ENCODE measurements around the gene ITSN1.
A peak's percentile ranks its signal among the peaks of the same experiment; 100 is the strongest.

ITSN1 gene

GRCh38 chr21:33801424-33802405, 159.4 kb downstream of the ITSN1 start:
- DNase-seq (ENCODE audit: insufficient read length, low spot score) = peak; percentile 77
- peak; percentile 70 for FAIRE-seq

- DNase-seq (ENCODE audit: insufficient read length, low spot score) (no peak), FAIRE-seq (no peak)
Observed at GRCh38 chr21:33802481-33802880, 160.2 kb downstream of the ITSN1 start.

DNA sequence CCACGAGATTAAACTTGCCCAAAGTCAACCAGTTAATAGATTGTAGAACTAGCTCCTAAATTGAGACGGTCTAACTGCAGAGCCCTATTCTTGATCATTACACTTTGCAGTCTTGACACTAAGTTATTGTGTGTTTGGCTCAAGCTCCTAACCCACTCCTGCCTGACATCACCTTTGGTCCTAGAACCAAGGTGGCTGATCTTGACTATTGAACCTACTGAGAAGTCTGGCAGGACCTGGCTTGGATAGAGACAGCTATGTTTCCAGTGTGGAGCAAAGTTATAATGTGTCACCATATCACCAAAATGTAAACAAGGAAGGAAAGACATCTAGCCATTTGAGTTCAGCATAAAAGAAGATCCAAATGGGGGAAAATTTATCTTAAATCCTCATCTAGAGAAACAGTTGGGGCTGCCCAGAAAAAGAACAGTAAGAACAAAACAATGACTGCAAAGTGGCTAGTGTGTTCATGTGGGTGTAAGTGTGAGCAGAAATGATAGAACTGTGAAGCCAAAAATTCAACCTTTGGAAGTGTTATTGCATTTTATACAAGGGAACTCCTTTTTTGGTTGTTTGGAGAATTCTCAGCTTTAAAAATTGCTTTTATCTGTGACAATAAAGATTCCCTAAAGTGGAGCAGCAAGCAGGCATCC, 166.5 kb downstream of the ITSN1 start:
- no peak for FAIRE-seq
- DNase-seq (ENCODE audit: insufficient read length, low spot score) = no peak

DNA sequence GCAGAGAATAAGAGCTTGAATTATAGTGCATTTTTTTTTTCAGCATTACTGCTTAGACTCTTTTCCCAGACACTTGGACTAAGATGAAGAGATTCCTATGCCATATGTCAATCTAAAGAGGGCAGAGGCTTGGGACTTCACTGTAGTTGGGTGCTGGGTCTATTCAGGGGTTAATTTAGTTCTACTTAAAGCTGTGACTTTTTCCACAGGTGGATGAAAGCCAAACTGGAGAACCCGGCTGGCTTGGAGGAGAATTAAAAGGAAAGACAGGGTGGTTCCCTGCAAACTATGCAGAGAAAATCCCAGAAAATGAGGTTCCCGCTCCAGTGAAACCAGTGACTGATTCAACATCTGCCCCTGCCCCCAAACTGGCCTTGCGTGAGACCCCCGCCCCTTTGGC, 168.5 kb downstream of the ITSN1 start:
- FAIRE-seq (no peak), DNase-seq (ENCODE audit: insufficient read length, low spot score) (no peak)

- FAIRE-seq (no peak), DNase-seq (ENCODE audit: insufficient read length, low spot score) (no peak)
Observed at GRCh38 chr21:33811167-33812010, 169.1 kb downstream of the ITSN1 start.

DNA sequence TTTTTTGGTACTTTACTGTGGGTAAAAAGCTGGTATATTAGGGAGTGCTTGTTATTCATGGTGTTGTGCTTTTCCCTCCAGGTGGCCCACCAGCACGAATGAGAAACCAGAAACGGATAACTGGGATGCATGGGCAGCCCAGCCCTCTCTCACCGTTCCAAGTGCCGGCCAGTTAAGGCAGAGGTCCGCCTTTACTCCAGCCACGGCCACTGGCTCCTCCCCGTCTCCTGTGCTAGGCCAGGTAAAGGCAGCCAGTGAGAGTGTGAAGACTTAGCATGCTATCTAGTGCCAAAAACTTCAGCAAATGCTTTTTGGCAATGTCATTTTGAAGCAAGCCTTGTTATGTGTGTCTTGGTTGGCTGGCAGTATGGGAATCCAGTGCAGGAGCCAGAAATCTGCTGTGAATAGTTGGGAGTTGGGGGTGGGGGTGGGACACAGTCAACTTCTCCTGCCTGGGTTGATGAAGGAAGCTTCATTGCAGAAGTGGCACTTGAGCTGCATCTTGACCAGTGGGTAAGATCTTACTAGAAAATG, 171.6 kb downstream of the ITSN1 start:
- FAIRE-seq = no peak
- DNase-seq (ENCODE audit: insufficient read length, low spot score) = no peak

DNA sequence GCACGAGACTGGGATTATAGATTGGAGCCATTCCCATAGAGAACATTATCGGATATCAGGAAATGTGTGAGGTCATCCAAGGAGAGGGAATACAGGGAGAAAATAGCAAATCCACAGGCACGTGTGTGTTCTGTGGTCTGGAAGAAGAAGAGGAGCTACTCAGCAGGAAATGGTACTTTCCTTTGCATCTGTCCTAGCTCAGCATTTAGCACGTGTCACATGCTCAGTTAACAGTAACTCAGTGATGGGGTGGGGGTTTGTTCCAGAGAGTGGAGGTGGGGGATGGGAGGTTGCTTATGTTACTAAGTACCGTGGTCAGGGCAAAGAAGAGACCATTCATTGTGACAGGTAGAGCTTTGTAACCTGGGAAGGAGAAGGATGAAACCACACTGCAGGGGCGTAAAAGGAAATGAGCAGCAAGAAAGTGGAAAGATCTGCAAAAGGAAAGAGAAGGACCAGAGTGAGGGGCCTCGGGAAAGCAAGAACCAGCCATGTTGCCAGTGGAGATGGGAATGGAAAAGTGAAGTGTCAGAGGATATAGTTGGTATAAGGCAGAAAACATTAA, 172.9 kb downstream of the ITSN1 start:
- FAIRE-seq (no peak), DNase-seq (ENCODE audit: insufficient read length, low spot score) (no peak)

DNA sequence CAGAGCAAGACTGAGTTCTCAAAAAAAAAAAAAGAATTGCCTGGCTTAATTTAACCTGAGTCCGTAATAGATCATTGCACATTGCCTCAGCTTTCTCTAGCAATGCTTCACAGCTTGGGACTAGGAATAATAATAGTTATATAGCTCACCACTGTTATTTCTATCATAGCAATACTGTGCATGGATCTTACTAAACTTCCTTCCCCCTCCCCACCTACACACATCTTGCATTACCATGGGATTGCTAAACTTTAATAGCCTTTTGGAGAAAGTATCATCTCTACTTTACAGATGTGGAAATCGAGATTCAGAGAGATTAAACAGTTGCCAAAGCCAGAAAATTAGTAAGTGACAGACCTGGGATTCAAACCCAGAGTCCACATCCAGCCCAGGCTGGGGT, 173.9 kb downstream of the ITSN1 start:
- FAIRE-seq = no peak
- DNase-seq (ENCODE audit: insufficient read length, low spot score) = no peak

DNA sequence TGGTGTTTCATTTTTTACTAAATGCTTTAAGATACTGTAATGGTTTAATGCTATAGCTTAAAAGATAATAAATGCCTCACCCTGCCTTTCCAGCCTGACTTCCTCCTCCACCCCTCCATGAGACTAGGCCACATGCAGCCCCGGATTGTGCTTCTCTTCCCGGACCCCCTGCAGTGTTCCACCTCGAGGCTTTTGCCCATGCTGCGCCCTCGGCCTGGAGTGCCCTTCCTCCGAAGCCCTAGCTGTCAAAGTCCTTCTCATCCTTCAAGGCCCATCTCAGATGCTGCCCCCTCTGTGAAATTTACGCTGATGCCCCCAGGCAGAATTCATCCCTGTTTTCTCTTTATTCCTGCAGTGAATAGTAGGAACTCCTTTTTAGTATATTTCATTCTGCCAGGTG, 174.8 kb downstream of the ITSN1 start:
- FAIRE-seq (no peak), DNase-seq (ENCODE audit: insufficient read length, low spot score) (no peak)

GRCh38 chr21:33817663-33818451, 175.6 kb downstream of the ITSN1 start:
- no peak for FAIRE-seq
- no peak for DNase-seq (ENCODE audit: insufficient read length, low spot score)

DNA sequence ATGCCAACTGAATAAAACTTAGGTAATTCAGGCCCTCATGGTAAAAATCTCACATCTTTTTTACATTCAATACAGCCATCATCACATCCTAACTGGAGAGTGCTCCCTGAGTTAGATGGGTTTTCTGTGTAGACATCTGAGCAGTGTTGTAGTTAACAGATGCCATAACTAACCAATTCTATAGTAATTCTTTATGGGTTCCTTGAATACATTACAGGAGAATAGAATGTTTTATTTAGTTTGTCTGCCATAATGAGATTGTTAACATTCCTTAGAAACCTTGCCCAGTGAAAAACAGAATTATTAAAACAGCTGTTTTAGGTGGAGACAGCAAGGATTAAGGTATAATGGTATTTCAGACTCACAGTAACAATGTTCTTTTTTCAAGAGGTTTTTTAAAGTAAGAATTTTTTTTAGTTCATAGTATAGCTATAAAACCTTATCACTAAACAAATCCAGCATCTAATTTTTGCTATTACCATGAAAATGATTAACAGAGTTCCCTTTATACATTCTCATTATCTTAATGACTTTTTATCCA, 178.0 kb downstream of the ITSN1 start:
- no peak for FAIRE-seq
- no peak for DNase-seq (ENCODE audit: insufficient read length, low spot score)

DNA sequence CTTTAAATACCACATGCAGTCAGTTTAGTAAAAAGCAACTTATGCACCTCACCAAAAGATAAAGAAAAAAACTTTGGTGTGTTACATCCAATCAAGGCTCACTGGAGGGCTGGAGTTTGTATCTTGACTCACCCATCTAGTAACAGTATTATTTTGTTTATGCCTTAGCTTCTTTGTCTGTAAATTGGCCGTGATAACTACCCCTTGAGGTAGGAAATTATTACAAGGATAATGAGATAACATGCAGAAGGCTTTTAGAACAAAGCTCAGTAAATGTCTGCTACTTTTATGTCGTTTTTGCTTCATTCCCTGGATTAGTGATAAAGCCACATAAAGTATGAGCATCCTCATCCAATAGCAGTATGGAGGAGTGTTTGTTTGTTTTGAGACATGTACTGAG, 178.5 kb downstream of the ITSN1 start:
- FAIRE-seq = peak; percentile 31

DNA sequence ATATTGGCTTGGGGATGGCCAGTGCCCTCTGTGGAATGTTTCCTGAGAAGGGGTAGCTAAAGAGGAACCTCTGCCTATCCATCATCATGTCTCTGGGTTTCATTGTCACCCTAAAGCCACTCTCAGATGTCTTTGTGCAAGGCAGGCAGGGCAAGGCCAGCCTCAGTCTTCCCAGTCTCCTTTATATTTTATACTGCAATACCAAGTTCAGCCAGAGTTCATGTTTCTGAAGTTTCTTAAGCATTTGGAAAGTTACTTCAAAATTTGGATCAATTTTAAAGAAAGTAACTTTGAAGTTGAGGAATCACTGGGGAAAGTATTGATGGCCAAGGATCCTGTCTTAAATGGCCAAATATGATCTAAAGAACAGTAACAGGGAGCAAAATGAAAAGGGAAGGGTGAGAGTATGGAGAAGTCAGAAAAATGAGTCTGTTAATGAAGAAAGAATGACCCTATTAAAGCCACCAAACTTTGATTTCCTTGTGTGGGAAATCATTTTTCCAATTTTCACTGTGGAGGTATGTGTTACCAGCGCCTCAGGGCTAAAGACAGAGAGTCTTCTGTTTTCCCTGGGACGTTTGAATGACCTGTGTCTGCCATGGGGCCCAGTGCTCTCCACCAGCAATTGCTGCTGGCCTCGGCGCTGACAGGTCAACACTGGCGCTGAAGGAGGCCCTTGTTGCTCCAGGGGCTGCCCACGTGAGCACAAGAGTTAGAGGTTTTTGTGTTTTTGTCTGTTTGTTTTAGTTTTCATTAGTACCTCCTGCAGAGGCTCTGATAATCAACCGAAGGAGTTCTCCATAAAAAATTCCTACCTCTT, 179.4 kb downstream of the ITSN1 start:
- FAIRE-seq (no peak), DNase-seq (ENCODE audit: insufficient read length, low spot score) (no peak)

More for the DNA sequence above, 178.5 kb downstream of the ITSN1 start:
- DNase-seq (ENCODE audit: insufficient read length, low spot score) = no peak

DNA sequence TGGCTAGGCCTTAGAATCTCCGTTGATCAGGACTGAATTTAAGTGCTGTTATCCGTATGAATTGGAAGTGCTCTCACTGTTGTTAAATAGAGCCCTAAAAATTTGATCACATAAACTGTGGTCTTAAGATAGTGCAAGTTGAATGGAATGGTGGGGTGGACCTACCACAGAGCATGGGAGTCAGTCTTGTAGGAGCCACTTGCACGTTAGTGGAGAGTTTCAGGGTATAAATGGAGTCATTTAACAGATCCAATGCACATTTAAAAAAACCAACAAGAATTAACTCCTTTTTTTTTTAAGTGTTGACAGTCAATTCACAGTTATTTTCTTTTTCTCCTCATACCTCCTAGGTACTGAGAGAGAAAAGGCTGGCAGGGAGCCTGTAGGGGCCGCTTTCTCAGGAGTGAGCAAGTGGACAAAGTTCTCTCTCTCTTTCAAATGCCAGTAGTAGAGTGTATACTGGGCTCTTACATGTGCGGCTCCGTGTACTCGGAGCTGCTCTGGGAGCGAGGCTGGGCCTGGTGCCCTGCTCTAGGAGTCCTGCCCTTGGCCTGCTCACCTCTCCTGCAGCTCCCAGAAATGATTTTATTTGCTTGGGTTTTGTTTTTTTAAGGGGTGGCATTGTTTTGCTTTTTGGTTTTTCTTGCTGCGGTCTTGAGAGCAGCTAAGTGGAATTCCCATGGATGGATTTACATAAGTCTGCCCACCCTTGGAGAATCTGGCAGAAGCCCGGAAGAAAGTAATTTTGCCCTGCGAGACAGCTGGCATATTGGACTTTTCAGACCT, 182.0 kb downstream of the ITSN1 start:
- DNase-seq (ENCODE audit: insufficient read length, low spot score) = no peak
- FAIRE-seq = no peak

DNA sequence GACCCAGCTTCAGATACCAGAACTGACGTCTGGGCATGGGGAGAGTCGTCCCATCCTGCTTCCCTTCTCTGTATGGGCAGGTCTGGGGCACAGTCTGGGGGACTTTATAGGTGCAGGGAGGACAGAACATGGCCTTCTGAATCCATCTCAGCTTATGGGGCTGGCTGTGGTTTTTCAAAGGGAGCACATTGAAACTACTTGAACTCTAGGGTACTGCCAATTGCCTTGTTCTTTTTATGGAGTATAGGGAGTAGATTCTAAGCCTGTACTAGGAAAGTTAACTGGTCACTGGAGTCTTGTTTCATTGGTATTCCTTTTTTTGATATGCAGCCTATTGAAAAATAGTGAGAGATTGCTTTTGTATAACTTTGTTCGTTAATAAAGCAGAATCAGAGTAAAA, 183.1 kb downstream of the ITSN1 start:
- FAIRE-seq (no peak), DNase-seq (ENCODE audit: insufficient read length, low spot score) (no peak)

GRCh38 chr21:33825915-33826314, 183.6 kb downstream of the ITSN1 start:
- FAIRE-seq = no peak
- DNase-seq (ENCODE audit: insufficient read length, low spot score) = no peak

GRCh38 chr21:33828083-33828482, 185.8 kb downstream of the ITSN1 start:
- FAIRE-seq (no peak), DNase-seq (ENCODE audit: insufficient read length, low spot score) (no peak)

DNA sequence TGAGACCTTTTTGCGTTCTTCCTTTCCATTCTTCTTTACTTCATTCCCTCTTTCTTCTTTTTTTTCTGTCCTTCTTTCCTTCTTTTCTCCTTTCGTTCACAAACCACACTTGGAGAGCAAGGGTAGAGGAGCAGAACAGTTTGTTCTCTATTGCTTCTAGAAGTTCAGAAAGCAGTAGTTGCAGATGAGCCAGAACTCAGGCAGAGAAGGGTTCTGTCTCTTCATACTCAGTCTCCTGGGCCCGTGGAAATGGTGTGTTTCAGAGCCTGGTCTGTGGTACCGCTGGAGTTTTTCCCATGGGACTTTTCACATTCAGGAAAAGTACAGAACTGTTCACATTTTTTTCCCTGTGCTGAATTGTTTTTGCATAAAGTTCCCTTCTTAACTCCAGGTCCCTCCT, 186.3 kb downstream of the ITSN1 start:
- FAIRE-seq (no peak), DNase-seq (ENCODE audit: insufficient read length, low spot score) (no peak)

All from HTR-8/SVneo (cell line).